Left renal pelvis (tissue), 4 donors: ENCODE measurements around the gene CEP83. TPM values are rescaled to one million over a fixed set of nuclear protein-coding genes. Genes with fewer than 3 reads are reported as not detected.

Experiments
- polyA plus RNA-seq, 4 donors: library from polyadenylated mRNA; unstranded; fragments of 120-200 nt; gene quantifications; one replicate each; pipeline ENCODE4 v1.2.1, GENCODE V29; 2013; ENCODE audit not compliant: insufficient read length in 4 of 4

Gene CEP83
- polyA plus RNA-seq, 4 donors, result 27.4 to 41.1 (median 35.0) TPM

Other genes with a start within 250 kb of the CEP83 start
- gene TMCC3, start 190.7 kb upstream of the CEP83 start, polyA plus RNA-seq, result 10 to 100 TPM; 16.7 to 47.2 (median 42.4) TPM